ENCODE results near the gene OSBPL5. TPM values are rescaled to one million over a fixed set of nuclear protein-coding genes. Genes with fewer than 3 reads are reported as not detected.
"Not testable (repeated sequence)": the region's sequence is repeated elsewhere in the genome, so short reads cannot be mapped to it uniquely, and the experiment has no call there.

OSBPL5 gene
- total RNA-seq, 1 experiment from 2014 or later = 4.1 TPM

DNA sequence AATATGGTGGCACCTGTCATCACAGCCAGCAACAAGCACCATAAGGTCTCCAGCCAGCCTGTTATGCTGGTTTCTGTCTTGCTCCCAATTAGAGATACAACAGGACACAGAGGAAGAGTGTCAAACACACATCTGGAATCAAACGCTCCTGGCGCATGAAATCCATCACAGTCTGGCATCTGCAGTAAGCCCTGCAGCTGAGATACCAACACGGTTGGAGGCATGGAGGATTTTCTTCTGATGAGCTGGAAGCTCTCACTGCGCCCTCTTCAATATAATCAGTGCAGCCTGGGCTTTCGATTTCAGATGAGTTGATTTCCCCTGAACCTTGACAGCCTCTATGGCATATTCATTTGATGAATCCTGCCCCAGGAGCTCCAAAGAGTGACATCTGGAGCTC is 80.1 kb downstream of the OSBPL5 start:
- no peak for DNase-seq (ENCODE audit: low read depth)

DNA sequence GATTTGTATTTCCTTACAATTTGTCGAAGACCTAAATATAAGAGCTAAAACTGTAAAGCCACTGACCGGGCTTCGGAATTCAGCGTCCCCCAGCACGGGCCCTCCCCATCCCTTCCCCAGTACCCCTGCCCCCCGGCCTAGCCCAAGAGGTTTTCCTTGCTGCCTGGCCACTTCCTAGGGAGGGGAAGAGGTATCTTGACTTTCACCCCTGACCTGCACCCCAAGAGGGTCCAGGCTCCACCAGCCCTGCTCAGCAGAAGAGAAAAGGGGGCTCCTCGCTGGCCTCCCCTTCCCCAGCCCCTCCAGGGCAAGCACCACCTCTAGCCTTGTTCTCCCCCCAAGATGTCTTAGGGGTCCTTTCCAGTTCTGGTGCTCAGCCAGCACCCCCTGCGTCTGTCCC is 81.8 kb downstream of the OSBPL5 start:
- DNase-seq (ENCODE audit: low read depth) = no peak

DNA sequence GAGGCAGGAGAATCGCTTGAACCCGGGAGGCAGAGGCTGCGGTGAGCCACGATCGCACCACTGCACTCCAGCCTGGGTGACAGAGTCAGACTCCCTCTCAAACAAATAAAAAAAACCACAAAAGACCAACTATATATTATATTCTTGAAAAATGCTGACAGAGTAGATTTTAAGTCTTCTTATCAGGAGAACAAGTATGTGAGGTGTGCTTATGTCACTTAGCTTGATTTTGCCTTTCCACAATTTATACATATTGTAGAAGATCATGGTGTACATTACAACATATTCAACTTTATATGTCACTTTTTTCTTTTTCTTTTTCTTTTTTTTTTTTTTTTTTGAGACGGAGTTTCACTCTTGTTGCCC is 83.7 kb downstream of the OSBPL5 start:
- DNase-seq (ENCODE audit: low read depth) = no peak

DNA sequence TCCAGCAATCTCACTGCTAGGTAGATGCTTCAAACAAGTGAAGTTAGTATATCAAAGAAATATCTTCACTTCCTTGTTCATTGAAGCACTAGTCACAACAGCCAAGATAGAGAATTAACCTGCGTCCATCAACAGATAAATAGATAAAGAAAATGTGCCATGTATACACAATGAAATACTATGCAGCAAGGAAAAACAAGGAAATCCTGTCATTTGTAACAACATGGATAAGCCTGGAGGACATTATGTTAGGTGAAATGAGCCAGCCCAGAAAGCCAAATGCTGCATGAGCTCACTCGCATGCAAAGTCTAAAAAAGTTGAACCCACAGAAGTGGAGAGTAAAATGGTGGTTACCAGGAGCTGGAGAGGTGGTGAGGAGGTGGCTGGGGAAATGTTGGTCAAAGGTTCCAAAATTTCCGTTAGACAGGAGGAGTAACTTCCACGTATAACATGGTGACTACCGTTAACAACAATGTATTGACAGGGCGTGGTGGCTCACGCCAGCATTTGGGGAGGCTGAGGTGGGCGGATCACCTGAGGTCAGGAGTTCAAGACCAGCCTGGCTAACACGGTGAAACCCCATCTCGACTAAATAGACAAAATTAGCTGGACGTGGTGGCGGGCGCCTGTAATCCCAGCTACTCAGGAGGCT is 84.3 kb downstream of the OSBPL5 start:
- DNase-seq (ENCODE audit: low read depth) = no peak

DNA sequence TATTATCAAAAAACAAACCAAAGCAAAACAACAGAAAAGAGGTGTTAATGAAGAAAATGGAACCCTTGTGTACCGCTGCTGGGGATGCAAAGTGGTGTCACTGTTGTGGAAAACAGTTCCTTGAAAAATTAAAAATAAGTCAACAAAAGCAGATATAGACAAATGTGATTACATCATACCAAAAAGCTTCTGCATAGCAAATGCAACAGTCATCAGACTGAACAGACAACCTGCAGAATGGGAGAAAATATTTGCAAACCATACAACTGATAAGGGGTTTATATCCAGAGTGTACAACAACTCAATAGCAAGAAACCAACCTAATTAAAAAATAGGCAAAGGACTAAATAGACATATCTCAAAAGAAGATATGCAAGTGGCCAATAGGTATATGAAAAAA is 85.0 kb downstream of the OSBPL5 start:
- DNase-seq (ENCODE audit: low read depth) = no peak

DNA sequence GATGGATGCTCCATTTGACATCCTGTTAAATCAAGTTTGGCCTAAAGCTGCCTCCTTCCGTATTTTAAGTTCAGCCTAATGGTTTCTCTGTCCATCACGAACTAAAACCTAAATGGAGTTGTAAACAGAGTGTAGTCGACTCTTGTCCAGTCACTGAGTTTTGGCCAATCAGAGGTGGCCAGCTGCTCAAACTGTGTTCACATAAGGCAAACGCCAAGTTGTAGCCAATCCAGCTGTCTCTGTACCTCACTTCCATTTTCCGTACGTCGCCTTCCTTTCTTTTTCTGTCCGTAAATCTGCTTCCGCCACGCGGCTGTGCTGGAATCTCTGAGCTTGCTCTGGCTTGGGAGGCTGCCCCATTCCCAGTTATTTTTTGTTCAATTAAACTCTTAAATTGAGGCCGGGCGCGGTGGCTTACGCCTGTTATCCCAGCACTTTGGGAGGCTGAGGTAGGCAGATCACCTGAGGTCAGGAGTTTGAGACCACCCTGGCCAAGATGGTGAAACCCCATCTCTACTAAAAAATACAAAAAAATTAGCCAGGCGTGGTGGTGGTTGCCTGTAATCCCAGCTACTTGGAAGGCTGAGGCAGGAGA is 87.2 kb downstream of the OSBPL5 start:
- no peak for DNase-seq (ENCODE audit: low read depth)

DNA sequence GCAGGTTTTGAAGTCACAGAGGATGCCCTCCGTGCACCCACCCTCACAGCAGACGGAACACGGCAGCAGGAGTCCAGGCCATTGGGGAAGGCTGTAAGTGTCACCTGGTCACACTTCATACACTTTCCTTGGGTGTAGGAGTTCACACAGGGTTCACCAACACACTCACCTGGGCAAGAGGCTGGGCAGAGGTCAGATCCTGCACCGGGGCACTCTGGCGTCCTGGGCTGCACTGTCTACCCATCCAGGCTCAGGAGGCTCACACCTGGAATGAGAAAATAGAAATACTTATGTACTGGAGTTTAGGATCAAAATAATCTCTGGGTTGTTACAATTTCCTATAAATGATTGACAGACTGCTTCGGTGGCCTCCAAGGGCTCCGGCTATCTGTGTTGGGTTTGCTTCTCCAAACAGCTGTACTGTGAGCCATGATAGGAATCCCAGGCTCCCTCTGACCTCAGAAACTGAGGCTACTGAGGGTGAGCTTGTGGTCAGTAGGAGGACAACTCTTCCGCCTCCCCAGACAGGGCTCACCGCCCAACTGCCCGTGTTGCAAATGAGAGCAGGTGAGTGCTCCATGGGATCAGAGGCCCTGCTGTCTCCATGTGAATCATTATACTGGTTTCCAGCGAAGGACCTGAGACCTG is 87.8 kb downstream of the OSBPL5 start:
- no peak for DNase-seq (ENCODE audit: low read depth)

DNA sequence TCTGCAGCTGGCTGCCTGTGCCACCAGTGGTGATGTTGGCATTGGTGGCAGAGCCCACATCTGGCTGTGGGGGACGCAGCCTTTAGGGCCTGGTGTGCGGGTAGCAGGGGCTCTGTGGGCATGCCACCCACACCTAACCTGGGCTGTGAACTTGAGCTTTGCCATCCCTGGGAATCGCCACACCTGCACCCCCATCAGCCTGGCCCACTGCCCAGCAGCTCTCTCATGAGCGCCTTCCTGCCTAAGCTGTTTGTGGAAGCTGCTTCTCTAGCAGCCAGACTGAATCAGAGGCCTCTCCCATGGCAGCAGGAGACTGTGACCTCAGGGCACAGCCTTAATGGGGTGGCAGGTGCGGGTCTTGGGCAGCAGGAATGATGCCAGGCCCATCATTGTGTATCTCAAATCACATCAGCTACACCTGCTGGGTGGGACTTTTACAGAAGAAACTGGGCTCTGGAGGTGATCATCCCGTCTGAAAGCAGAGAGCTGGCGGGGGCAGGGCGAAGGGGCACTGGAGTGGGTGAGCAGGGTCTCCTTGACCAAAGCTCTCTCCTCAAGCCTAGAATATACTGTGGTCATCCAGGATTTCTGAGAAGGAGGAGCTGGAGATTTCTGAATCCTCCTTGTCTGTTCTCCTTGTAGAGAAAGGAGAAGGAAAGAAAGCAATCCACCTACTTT is 90.1 kb downstream of the OSBPL5 start:
- DNase-seq (ENCODE audit: low read depth) = no peak

DNA sequence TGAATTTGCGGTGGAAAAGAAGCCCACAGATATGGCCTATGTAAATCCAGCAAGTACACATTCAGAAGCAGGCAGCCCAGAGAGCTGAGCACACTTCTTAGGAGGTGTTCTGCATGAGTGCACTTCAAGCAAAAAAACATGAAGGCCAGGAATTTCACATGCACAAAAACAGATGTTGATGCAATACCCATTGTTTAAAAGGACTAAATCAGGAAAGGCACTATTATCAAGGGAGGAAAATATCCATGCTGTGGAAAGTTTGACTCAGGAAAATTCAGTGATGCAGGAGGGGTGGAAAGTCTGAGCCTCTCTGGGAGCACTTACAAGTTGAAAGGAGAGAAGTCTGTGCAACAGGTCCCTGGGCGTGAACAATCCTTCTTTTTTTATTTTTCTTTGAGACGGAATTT is 92.1 kb downstream of the OSBPL5 start:
- no peak for DNase-seq (ENCODE audit: low read depth)

DNA sequence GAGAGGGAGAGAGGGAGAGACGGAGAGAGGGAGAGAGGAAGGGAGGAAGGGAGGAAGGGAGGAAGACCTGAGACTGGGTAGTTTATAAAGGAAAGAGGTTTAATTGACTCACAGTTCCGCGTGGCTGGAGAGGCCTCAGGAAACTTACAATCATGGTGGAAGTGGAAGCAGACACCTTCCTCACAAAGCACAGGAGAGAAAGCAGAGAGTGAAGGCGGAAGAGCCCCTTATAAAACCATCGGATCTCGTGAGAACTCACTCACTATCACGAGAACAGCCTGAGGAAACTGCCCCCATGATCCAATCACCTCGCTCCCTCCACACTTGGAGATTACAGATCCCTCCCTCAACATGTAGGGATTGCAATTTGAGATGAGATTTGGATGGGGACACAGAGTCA is 95.7 kb downstream of the OSBPL5 start:
- no peak for DNase-seq (ENCODE audit: low read depth)

DNA sequence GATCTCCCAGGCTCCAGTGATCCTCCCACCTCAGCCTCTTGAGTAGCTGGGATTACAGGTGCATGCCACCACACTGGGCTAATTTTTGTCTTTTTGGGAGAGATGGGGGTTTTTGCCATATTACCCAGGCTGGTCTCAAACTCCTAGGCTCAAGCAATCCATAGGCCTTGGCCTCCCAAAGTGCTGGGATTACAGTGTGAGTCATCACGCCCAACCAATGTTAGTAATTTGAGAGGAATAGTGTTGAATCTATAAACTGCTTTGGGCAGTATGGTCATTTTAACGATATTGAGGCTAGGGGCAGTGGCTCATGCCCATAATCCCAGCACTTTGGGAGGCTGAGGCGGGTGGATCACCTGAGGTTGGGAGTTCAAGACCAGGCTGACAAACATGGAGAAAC is 98.8 kb downstream of the OSBPL5 start:
- not testable (repeated sequence) for DNase-seq (ENCODE audit: low read depth)

DNA sequence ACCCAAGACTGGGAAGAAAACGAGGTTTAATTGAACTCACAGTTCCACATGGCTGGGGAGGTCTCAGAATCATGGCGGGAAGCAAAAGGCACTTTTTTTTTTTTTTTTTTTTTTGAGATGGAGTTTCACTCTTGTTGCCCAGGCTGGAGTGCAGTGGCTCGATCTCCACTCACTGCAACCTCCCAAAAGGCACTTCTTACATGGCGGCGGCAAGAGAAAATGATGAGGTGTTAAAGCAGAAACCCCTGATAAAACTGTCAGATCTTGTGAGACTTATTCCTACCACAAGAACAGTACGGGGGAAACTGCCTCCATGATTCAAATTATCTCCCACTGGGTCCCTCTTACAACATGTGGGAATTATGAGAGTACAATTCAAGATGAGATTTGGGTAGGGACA is 100.4 kb downstream of the OSBPL5 start:
- not testable (repeated sequence) for DNase-seq (ENCODE audit: low read depth)

DNA sequence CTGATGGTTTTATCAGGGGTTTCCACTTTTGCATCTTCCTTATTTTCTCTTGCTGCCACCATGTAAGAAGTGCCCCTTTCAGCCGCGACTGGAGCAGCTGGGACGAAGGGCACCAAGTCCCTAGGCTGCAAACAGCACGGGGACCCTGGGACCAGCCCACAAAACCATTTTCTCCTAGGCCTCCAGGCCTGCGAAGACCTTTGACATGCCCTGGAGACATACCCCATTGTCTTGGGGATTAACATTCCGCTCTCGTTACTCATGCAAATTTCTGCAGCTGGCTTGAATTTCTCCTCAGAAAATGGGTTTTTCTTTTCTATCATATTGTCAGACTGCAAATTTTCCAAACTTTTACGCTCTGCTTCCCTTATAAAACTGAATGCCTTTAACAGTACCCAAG is 101.2 kb downstream of the OSBPL5 start:
- DNase-seq (ENCODE audit: low read depth) = not testable (repeated sequence)

DNA sequence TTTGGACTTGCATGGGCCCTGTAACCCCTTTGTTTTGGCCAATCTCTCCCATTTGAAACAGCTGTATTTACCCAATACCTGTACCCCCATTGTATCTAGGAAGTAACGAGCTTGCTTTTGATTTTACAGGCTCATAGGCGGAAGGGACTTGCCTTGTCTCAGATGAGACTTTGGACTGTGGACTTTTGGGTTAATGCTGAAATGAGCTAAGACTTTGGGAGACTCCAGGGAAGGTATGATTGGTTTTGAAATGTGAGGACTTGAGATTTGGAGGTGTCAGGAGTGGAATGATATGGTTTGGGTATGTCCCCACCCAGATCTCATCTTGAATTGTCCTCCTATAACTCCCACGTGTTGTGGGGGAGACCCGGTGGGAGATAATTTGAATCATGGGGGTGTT is 101.7 kb downstream of the OSBPL5 start:
- DNase-seq (ENCODE audit: low read depth) = not testable (repeated sequence)

DNA sequence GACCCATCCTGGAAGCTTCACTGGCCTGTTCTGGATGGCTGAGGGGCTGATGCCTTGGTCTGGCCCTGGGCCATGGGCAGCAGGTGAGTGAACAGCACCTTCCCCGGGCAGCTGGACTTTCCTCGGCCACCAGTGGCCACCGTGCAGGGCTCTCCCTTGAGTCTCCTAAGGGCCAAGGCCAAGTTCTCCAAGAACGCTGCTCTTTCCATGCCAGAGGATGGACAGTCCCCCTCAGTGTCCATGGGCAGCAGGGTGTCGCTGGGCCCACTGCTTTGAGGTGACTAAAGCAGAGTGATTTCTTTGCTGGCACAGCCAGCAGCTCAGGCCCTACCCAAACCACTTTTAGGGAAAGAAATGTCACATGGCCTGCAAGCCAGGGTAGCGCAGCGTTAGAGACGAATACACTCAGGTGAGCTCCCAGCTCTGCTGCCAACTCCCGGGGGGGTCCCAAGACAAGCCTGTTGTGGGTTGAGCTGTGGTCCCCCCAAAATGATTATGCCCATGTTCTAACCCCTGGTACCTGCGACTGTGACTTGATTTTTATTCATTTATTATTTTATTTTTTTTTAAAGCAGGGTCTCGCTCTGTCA is 104.6 kb downstream of the OSBPL5 start:
- DNase-seq (ENCODE audit: low read depth) = no peak

DNA sequence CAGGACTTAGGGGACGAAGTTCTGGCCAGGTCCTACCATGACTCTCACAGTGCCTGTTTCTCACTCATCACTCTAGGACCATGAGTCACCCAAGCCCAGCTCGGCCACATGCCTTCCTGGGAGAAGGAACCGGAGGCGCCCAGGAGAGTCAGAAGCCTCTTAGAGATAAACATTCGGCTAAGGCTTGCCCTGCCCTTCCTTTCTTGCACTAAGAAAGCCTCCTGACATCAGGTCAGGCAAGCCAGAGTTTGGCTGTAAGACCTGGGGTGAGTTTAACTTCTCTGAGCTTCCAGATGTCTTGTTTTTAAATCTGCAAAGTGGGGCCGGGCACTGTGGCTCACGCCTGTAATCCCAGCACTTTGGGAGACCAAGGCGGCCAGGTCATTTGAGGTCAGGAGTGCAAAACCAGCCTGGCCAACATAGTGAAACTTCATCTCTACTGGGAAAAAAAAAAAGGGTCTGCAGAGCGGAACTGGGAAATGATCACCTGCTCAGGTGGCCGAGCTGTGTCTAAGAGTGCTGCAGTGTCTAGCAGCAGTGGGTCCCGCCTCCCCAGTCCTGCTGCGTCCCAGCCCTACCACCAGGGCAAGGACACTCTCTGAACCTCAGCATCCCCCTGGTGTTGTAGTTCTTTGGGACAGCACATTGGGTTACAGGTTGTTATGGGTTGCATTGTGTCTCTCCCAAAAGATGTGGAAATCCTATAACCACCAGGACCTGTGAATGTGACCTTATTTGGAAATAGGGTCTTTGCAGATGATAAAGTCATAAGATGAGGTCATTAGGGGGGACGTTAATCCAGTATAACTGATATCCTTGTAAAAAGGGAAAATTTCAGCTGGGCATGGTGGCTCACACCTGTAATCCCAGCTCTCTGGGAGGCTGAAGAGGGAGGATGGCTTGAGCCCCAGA is 106.1 kb downstream of the OSBPL5 start:
- peak; percentile 86 for DNase-seq (ENCODE audit: low read depth)

DNA sequence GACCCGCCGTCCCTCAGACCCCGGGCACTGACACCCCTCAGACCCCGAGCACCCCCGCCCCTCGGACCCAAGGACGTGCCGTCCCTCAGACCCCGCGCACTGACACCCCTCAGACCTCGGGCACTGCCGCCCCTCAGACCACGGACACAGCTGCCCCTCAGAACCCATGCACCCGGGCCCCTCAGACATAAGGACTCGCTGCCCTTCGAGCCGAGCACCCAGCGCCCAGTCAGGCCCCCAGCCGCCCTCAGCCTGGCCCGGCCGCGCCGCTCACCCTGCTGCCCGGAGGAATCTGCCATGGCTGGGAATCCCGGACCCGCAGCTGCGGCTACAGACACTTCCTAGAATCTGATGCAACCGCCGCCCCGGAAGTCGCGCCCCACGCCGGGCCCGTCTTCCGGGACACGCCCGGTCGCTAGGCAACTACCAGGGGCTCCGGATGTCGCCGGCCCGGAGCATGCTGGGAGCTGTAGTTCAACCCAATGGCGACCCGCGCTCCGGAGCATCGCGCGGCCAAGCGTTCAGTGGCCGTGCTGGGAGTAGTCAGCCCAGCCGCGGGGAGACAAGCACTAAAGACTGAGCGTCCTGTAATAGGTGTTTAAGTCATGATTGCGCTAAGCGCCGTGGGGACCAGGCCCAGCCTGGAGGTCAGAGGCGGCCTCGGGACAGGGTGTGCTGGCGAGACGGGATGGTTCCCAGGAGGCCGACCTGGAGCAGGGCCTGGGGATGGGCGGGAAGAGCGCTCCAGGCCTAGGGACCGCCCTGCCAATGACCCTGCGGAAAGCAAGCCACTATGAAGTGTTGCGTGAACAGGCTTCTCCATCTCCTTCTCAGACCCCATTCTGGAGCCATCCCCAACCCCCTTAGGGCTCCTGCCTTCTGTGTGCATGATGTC is 107.8 kb downstream of the OSBPL5 start, which contains the start of gene CARS1:
Gene CARS1, minus strand, starts transcription at position 355 of the 895 bp plus-strand sequence. Its CDS starts 56 bp downstream, at position 299.
- DNase-seq (ENCODE audit: low read depth) = peak; percentile 96

DNA sequence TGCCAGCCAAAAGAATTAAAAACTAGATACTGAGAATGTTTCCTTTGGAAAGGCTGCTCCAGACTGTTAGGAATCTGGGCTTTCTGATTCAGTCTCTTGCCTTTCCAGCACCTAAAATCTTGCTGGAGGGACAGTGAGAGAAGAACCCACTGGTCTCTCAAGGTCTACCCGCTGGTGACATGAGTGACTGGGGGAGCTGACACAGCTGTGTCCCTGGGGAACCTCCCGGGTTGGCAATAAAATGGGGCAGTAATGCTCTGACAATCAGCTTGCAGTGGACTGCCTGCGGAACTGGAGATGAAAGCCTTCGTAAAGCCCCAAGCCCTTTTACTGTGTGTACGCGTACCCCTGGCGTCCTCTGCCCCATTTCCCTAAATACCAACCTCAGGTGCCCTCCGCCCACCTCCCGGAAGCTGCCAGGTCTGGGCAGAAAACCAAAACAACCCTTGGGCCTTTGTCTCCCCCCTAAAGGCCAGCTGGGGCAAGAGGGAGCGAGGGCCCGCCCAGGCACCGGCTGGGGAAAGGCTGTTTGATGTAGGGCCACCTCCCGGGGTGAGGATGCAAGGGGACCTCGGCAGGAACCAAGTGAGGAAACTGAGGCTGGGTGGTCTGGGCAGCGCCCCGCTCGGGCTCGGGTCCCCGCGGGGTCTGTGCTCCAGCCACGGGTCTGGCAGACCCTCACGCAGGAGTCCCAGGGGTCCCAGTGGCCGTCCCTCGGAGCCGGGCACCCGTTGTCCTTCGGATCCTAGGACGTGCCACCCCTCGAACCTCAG is 108.6 kb downstream of the OSBPL5 start:
- DNase-seq (ENCODE audit: low read depth) = peak; percentile 19

DNA sequence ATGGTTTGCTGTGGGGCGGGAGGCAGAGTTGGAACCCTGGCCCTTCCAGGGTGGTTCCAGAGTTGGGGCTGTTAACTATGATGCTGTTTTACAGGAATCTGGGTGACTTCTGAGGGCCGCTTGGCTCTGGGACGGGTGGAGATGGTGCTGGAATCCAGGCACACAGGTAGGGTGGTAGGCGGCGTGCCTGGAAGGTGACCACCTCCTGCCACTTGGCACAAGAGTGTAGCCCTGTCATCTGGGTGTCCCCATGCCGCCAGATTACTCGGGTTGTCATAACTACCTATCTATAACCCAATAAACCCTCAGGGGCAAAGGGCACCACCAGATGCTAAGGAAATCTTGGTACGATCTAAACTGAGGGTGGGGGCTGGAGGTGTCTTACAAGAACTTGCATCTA is 109.2 kb downstream of the OSBPL5 start:
- no peak for DNase-seq (ENCODE audit: low read depth)

Measured in Daoy (cell line).